Tibial artery (tissue), 4 donors: Measurements from ENCODE around the gene ARRDC3.
"Not testable (repeated sequence)": the region's sequence is repeated elsewhere in the genome, so short reads cannot be mapped to it uniquely, and the experiment has no call there.

Experiments
- DNase-seq, 2 donors: peaks; one replicate each; pipeline ENCODE4 v3.0.0-alpha.2; 2019
- H3K27ac ChIP-seq, 2 donors: fragments of 200-600 bp; sonication (generic) in 1 of 2; 1 replicate in 1 of 2; 2 replicates in 1 of 2; pipeline ENCODE4 v1.5.1; 2018 to 2019; ENCODE audit warnings: mild to moderate bottlenecking in 1 of 2
- H3K27me3 ChIP-seq, 2 donors: fragments of 200-600 bp; sonication (generic) in 1 of 2; one replicate each; pipeline versions ENCODE4 v1.5.1 to v1.6.0; 2016 to 2019
- H3K36me3 ChIP-seq, 3 donors: fragments of 200-600 bp; sonication (generic) in 2 of 3; one replicate each; pipeline ENCODE4 v1.5.1; 2016 to 2019; ENCODE audit warnings: mild to moderate bottlenecking in 2 of 3
- H3K4me1 ChIP-seq, 4 donors: fragments of 200-600 bp; sonication (generic) in 2 of 4; 1 replicate in 3 of 4; 2 replicates in 1 of 4; pipeline ENCODE4 v1.5.1; 2016 to 2019
- H3K4me3 ChIP-seq, 2 donors: fragments of 200-600 bp; sonication (generic) in 1 of 2; 1 replicate in 1 of 2; 2 replicates in 1 of 2; pipeline ENCODE4 v1.5.1; 2018 to 2019; ENCODE audit warnings: mild to moderate bottlenecking in 2 of 2
- H3K9me3 ChIP-seq, 3 donors: fragments of 200-600 bp; sonication (generic) in 1 of 3; one replicate each; pipeline ENCODE4 v1.5.1; 2016 to 2019
- CTCF ChIP-seq, 2 experiments: fragments of 200-600 bp in 1 of 2; fragments of 450-650 bp in 1 of 2; IDR thresholded peaks; one replicate each; pipeline ENCODE4 v1.5.1; 2017 to 2019; ENCODE audit warnings: antibody characterized with exemption in 2 of 2, mild to moderate bottlenecking in 1 of 2, moderate library complexity in 1 of 2
- intact Hi-C: fragments of 100-400 bp; cut with DNase I; formaldehyde crosslinking; loops from one replicate; pipeline ENCODE4 v1.15.0; 2023; ENCODE audit warnings: low total_unique reads

ARRDC3 gene

GRCh38 chr5:91331705-91332104 lies 51.4 kb downstream of the ARRDC3 start:
- no peak for TF ChIP-seq CTCF (IDR thresholded peaks at IDR 0.05)
- no peak for DNase-seq
- Histone ChIP-seq H3K36me3 (no peaks in the 10 kb centered on the region), H3K4me3 (no peak overlapping the region), H3K4me1 (no peaks in the 10 kb centered on the region), H3K27ac (no peak overlapping the region), H3K9me3 (no peaks in the 10 kb centered on the region), H3K27me3 (no peaks in the 10 kb centered on the region)
- intact Hi-C loops: no loop called here

GRCh38 chr5:91329283-91329682 lies 53.8 kb downstream of the ARRDC3 start:
- H3K36me3 ChIP-seq: no peaks in the 10 kb centered on the region
- intact Hi-C loops: no loop called here
- no peak for TF ChIP-seq CTCF (IDR thresholded peaks at IDR 0.05)
- no peak overlapping the region for H3K27ac ChIP-seq
- H3K9me3 ChIP-seq: no peaks in the 10 kb centered on the region
- DNase-seq: no peak
- no peaks in the 10 kb centered on the region for H3K27me3 ChIP-seq
- no peak overlapping the region for H3K4me3 ChIP-seq
- no peaks in the 10 kb centered on the region for H3K4me1 ChIP-seq

GRCh38 chr5:91328743-91329142 lies 54.4 kb downstream of the ARRDC3 start:
- intact Hi-C loops: no loop called here

GRCh38 chr5:91322981-91323380 lies 60.1 kb downstream of the ARRDC3 start:
- H3K36me3 ChIP-seq, intact Hi-C loops, H3K27me3 ChIP-seq, H3K9me3 ChIP-seq, H3K4me3 ChIP-seq, H3K4me1 ChIP-seq, DNase-seq, H3K27ac ChIP-seq: not testable (repeated sequence)

More at GRCh38 chr5:91328743-91329142, 54.4 kb downstream of the ARRDC3 start:
- no peak overlapping the region for H3K4me3 ChIP-seq
- no peaks in the 10 kb centered on the region for H3K27me3 ChIP-seq
- H3K4me1 ChIP-seq: no peaks in the 10 kb centered on the region
- H3K9me3 ChIP-seq: no peaks in the 10 kb centered on the region
- TF ChIP-seq CTCF (IDR thresholded peaks at IDR 0.05): no peak
- no peak for DNase-seq
- H3K36me3 ChIP-seq: no peaks in the 10 kb centered on the region
- H3K27ac ChIP-seq: no peak overlapping the region

GRCh38 chr5:91319667-91320066 lies 63.5 kb downstream of the ARRDC3 start:
- intact Hi-C loops: no loop called here
- H3K4me1 ChIP-seq: peaks cover 0 to 2% (median under 1%) of the 10 kb centered on the region in 4 donors
- TF ChIP-seq CTCF (IDR thresholded peaks at IDR 0.05): no peak
- no peaks in the 10 kb centered on the region for H3K9me3 ChIP-seq
- H3K27ac ChIP-seq: no peak overlapping the region
- H3K36me3 ChIP-seq: no peaks in the 10 kb centered on the region
- no peaks in the 10 kb centered on the region for H3K27me3 ChIP-seq
- no peak for DNase-seq
- no peak overlapping the region for H3K4me3 ChIP-seq

- no peak for TF ChIP-seq CTCF (IDR thresholded peaks at IDR 0.05)
- H3K36me3 ChIP-seq: no peaks in the 10 kb centered on the region
- no peaks in the 10 kb centered on the region for H3K9me3 ChIP-seq
- H3K27ac ChIP-seq: no peak overlapping the region
- intact Hi-C loops: no loop called here
- H3K27me3 ChIP-seq: no peaks in the 10 kb centered on the region
- no peak for DNase-seq
- no peak overlapping the region for H3K4me3 ChIP-seq
- H3K4me1 ChIP-seq: peaks cover 0 to 12% (median 7%) of the 10 kb centered on the region in 4 donors
Observed at GRCh38 chr5:91318724-91319123, 64.4 kb downstream of the ARRDC3 start.
